Stimulated activated CD4-positive, alpha-beta T cell treated with anti-CD3 and anti-CD28 coated beads, Interleukin-1b, Interleukin-23, amount 100 ng/mL, for 48 hours (primary cell): Measurements from ENCODE around the gene PLPP1.
"Not testable (repeated sequence)": the region's sequence is repeated elsewhere in the genome, so short reads cannot be mapped to it uniquely, and the experiment has no call there.

ENCODE experiments used
- DNase-seq: peaks from one replicate; pipeline ENCODE4 v3.0.0-alpha.2; 2020

PLPP1 gene

GRCh38 chr5:55541056-55541635 is 6.4 kb upstream of the PLPP1 start:
- DNase-seq = no peak

- DNase-seq = no peak
Observed at GRCh38 chr5:55540525-55540924, 5.8 kb upstream of the PLPP1 start.

DNA sequence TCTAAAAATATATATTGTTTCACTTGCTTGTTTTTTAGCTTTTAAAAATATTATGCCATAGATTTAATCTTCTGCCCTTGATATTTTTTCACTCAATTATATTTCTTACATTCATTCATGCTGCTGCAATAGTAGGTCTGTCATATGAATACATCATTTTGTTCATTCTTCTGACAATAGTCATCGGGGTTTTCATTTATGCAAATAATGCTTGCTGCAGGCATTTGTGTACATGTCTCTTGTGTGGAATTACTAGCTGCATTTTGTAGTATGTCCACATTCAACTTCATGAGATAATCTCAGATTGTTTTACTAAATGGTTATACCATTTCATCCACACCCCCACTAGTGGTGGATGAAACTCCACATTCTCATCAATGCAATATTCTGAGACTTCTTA is 5.3 kb upstream of the PLPP1 start:
- DNase-seq = no peak

DNA sequence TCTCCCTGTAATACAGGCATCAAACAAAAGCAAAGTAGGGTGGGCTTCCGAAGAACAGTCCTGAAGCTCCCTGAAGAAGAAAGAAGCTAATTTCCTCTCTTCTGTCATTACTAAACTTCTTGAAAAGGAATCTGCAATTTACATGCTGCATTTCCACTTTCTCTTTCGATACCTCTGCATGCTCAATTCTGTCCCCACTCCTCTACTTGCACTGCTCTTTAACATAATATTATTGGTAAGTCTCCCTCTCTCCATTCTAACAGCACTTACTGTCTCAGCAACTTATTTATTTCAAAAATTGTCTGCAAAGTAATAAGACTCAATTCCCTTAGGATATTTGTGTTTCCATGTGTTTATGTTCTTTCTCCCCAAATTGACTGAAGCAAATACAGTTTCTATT is 3.9 kb upstream of the PLPP1 start:
- no peak for DNase-seq

GRCh38 chr5:55537315-55537714 is 2.6 kb upstream of the PLPP1 start:
- DNase-seq = not testable (repeated sequence)

- no peak for DNase-seq
Observed at GRCh38 chr5:55535199-55535905, 588 bp upstream of the PLPP1 start.

GRCh38 chr5:55533521-55534435 is 986 bp downstream of the PLPP1 start:
- no peak for DNase-seq

DNA sequence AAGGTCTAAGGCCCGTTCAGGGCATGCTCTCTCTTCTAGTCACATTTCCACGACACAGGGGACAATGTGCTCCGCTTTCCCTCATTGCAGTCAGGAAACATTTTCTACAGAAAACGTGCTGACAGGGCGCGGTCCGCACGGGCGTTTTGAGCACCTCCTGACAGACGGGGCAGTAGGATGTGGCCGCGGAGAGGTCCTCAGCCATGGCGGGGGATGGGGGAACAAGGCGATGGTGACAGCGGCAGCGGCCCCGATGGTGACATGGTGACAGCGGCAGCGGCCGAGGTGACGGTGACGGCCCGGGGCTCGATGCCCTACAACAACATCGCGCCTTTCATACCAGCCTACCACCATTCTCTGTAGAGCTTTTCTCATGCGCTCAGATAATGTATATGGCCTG is 4.1 kb downstream of the PLPP1 start:
- DNase-seq = no peak

GRCh38 chr5:55524816-55525215 is 9.9 kb downstream of the PLPP1 start:
- DNase-seq = no peak

- DNase-seq = no peak
Observed at GRCh38 chr5:55523293-55523692, 11.5 kb downstream of the PLPP1 start.

DNA sequence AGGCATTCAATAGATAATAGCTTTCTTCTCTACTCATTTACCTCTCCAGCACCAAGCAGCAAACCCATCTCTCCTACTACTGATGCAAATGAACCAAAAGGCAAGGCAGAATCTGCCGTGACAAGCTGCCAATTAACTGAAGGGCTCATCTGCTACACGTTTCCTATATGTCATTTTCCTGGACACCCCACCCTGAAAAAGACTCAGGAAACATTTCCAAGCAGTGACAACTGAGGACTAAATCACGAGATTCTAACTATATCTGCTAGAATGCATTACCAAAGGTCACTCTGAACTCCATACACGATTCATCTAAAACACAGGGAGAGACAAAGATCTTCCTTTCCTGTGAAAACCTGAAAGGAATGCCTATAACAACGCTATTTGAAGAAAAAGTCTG is 12.9 kb downstream of the PLPP1 start:
- no peak for DNase-seq

DNA sequence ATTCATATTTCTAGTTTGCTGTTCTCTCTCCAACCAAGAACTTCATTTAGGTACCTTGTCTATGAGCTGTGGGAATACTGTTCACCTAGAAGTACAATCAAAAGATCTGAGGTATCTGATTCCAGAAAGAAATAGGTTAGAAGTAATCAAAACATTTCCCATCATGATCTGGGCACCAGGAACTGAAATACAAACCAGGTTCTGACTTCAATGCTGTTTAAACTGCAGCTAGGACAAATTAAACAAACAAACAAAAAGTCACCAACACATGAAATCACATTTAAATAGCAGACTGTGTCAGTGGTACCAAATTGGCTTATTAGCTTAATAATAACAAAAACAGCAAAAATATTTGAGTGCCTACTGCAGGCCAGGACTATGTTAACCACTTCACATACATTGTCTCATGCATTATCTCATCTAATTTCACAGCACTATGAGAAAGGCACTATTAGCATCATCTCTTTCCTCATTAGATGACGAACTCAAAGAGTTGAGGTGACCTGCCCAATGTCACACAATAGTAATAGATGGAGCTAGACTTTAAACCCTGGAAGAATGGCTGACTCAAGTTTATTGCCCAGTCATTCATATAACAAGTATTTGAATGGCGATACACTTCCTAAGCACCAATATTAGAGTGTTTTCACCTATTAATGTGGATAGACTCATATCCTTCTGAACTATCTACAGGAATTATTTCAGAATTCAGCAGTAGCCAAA is 14.5 kb downstream of the PLPP1 start:
- no peak for DNase-seq

GRCh38 chr5:55518831-55519390 is 15.9 kb downstream of the PLPP1 start:
- no peak for DNase-seq

- no peak for DNase-seq
Observed at GRCh38 chr5:55517804-55518203, 17.0 kb downstream of the PLPP1 start.

DNA sequence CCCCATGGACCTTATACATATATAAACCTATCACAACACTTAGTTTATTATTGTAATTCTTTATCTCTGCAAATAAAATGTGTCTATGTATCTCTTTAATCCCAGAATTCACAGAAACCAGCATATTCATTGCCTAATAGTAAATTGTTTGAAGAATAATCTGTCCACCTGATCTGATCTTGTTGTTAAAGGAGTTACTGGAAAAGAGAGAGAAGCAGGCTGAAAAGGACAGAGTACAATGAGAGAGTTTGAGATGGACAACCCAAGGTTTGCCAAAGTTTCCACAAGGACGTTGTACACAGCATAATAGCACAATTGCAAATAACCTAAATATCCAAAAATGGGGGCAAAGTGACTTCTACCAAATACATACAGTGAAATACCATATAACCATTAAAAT is 23.8 kb downstream of the PLPP1 start:
- DNase-seq = no peak

DNA sequence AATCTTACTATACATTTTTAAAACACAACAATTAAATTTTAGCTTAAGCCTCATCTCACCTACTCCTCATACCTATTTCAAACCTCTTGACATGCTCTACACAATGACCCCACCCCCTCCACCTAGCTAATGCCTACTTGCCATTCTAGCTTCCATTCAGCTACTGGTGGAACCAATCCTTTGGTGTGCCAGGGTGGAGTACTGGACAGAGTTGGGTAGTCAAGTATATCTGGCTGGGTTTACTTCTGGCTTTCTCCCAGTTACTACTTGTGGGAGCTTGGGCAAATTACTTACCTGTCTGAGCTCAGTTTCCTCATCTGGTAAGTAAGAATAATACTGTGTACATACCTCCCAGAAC is 24.3 kb downstream of the PLPP1 start:
- DNase-seq = no peak

- DNase-seq = no peak
Observed at GRCh38 chr5:55509796-55510522, 24.8 kb downstream of the PLPP1 start.

DNA sequence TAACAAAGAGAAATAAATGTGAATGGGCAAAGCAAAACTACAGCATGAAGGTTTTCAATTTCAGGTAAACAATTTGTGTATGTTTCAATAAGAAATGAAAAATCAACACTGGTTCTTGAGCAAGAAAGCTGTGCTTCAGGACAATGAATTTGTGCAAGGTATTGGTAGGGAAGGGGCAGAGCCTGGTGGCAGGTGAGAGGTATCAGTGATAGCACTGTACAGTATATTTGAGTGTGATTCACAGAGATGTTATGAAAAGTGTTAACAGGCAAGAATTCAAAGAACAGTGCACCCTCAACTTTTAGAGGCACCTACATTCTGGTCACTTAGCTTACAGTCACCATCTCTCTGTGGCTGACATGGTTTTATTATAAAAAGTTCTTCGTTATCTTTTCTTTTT is 25.7 kb downstream of the PLPP1 start:
- DNase-seq = no peak

- DNase-seq = no peak
Observed at GRCh38 chr5:55507574-55507973, 27.2 kb downstream of the PLPP1 start.

DNA sequence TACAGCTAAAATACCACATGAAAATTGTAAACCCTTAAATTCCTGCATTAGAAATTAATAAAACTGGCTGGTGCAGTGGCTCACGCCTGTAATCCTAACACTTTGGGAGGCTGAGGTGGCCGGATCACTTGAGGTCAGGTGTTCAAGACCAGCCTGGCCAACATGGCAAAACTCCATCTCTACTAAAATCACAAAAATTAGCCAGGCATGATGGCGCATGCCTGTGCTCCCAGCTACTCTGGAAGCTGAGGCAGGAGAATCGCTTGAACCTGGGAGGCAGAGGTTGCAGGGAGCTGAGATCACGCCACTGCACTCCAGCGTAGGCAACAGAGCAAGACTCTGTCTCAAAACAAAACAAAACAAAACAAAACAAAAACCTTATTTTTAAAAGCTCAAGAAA is 29.1 kb downstream of the PLPP1 start:
- DNase-seq = not testable (repeated sequence)

GRCh38 chr5:55503917-55504316 is 30.8 kb downstream of the PLPP1 start:
- not testable (repeated sequence) for DNase-seq

DNA sequence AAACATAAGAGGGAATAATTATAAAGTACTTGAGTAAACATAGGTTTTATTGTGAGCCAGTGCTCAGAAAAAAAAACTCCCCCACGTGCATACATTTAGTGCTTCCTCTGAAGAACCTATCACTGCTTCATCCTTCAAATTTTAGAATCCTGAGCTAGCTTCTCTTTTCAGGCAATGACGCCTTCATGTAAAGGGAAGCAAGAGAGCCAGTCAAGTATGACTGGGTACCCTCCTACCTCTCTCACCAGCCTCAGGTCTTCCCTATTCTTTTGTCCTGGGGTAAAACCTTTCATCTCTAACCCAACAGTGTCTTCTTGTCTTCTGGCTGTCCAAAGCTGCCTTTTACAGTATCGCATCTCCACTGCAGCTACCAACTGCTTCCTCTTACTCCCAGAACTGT is 32.0 kb downstream of the PLPP1 start:
- DNase-seq = no peak
